SK-N-SH (cell line): ENCODE data around the gene MAP3K19. TPM values are rescaled to one million over a fixed set of nuclear protein-coding genes. Genes with fewer than 3 reads are reported as not detected.

Experiments used
- CTCF ChIA-PET: fragments of 300-600, 350-600 bp; formaldehyde crosslinking; extraction: SDS; loops from one replicate; lab custom pipeline; 2021; lab: Yijun Ruan, JAX
- POLR2A ChIA-PET: fragments of 350-600 bp; sonication (Branson Sonifier 250); formaldehyde crosslinking; extraction: SDS; loops from one replicate; lab custom pipeline; 2020; ENCODE audit warnings: antibody characterized with exemption, inconsistent platforms; lab: Yijun Ruan, JAX
- DNase-seq: peaks from one replicate; pipeline ENCODE4 v3.0.0; 2012
- H2AFZ ChIP-seq: fragments of 200-600 bp; sonication (generic); 2 replicates; pipeline ENCODE4 v1.8.1; 2016; ENCODE audit warnings: antibody characterized with exemption, mild to moderate bottlenecking, low read depth
- H3F3A ChIP-seq: fragments of 200-600 bp; sonication (generic); replicated peaks from 2 replicates; pipeline ENCODE3; 2016; ENCODE audit warnings: antibody characterized with exemption, mild to moderate bottlenecking; ENCODE audit not compliant: insufficient read depth
- H3K27ac ChIP-seq, 2 experiments: fragments of 200-500 bp in 1 of 2; fragments of 200-600 bp in 1 of 2; sonication (Bioruptor generic) in 1 of 2; sonication (generic), shearing (Covaris generic) in 1 of 2; 2 replicates each; pipeline versions ENCODE4 v1.5.1 to v1.6.1; 2014 to 2016; ENCODE audit warnings: low read depth in 2 of 2, inconsistent platforms in 1 of 2, low read length in 1 of 2, mild to moderate bottlenecking in 1 of 2, mixed read lengths in 1 of 2
- H3K27me3 ChIP-seq: fragments of 200-600 bp; sonication (generic), shearing (Covaris generic); 2 replicates; pipeline ENCODE4 v1.6.1; 2016; ENCODE audit warnings: mixed run types; ENCODE audit not compliant: insufficient read depth
- H3K36me3 ChIP-seq, 2 experiments: fragments of 200-500 bp in 1 of 2; fragments of 200-600 bp in 1 of 2; sonication (Bioruptor generic) in 1 of 2; sonication (generic) in 1 of 2; replicated peaks in 1 of 2; 2 replicates each; pipeline versions ENCODE3 to v1.5.1; 2014 to 2016; ENCODE audit warnings: low read length in 1 of 2, mild to moderate bottlenecking in 1 of 2; ENCODE audit not compliant: insufficient read depth in 2 of 2, control insufficient read depth in 1 of 2
- H3K4me1 ChIP-seq, 2 experiments: fragments of 200-500 bp in 1 of 2; fragments of 200-600 bp in 1 of 2; sonication (Bioruptor generic) in 1 of 2; sonication (generic), shearing (Covaris generic) in 1 of 2; 2 replicates each; pipeline versions ENCODE4 v1.5.1 to v1.6.1; 2014 to 2016; ENCODE audit warnings: low read depth in 1 of 2, low read length in 1 of 2, mixed run types in 1 of 2; ENCODE audit not compliant: insufficient read depth in 2 of 2, control insufficient read depth in 1 of 2
- H3K4me2 ChIP-seq: fragments of 200-600 bp; sonication (generic), shearing (Covaris generic); 2 replicates; pipeline ENCODE4 v1.6.1; 2017; ENCODE audit warnings: mixed run types
- H3K4me3 ChIP-seq, 2 experiments: fragments of 200-500 bp in 1 of 2; fragments of 200-600 bp in 1 of 2; sonication (Bioruptor generic) in 1 of 2; sonication (generic), shearing (Covaris generic) in 1 of 2; 2 replicates each; pipeline versions ENCODE4 v1.5.1 to v1.8.1; 2014 to 2016; ENCODE audit warnings: low read depth in 2 of 2, inconsistent platforms in 1 of 2, low read length in 1 of 2, mild to moderate bottlenecking in 1 of 2, mixed read lengths in 1 of 2, moderate library complexity in 1 of 2
- H3K79me2 ChIP-seq: fragments of 200-600 bp; sonication (generic); 2 replicates; pipeline ENCODE4 v1.8.1; 2017; ENCODE audit warnings: mild to moderate bottlenecking; ENCODE audit not compliant: insufficient read depth
- H3K9ac ChIP-seq: fragments of 200-600 bp; sonication (generic); 2 replicates; pipeline ENCODE4 v1.6.1; 2017; ENCODE audit warnings: mixed run types
- H3K9me2 ChIP-seq: fragments of 200-600 bp; sonication (generic); 2 replicates; pipeline ENCODE4 v1.6.1; 2017; ENCODE audit warnings: mixed run types
- H3K9me3 ChIP-seq: fragments of 200-600 bp; sonication (generic); 2 replicates; pipeline ENCODE4 v1.6.1; 2017; ENCODE audit warnings: mixed run types, mild to moderate bottlenecking, moderate library complexity
- H4K20me1 ChIP-seq: fragments of 200-600 bp; sonication (generic); 2 replicates; pipeline ENCODE4 v1.6.1; 2017; ENCODE audit warnings: mild to moderate bottlenecking, mixed run types; ENCODE audit not compliant: insufficient read depth
- CHD2 ChIP-seq: fragments of 150-350 bp; IDR thresholded peaks from 2 replicates; pipeline ENCODE4 v1.6.1; 2018; ENCODE audit warnings: low read length; ENCODE audit not compliant: partially characterized antibody
- EZH2phosphoT487 ChIP-seq: fragments of 200-600 bp; sonication (generic); IDR thresholded peaks from 2 replicates; pipeline ENCODE4 v1.6.1; 2017; ENCODE audit warnings: low read depth, mixed run types, mild to moderate bottlenecking, antibody characterized with exemption, moderate library complexity, borderline replicate concordance
- FOXM1 ChIP-seq: IDR thresholded peaks from 2 replicates; pipeline ENCODE4 v1.4.0; 2012; ENCODE audit warnings: low read depth, mild to moderate bottlenecking
- NRF1 ChIP-seq: IDR thresholded peaks from 2 replicates; pipeline ENCODE4 v1.6.1; 2012; ENCODE audit warnings: low read depth, mild to moderate bottlenecking, low read length
- POLR2AphosphoS5 ChIP-seq: IDR thresholded peaks from 2 replicates; pipeline ENCODE4 v1.6.1; 2012; ENCODE audit warnings: low read depth, low read length
- RAD21 ChIP-seq: IDR thresholded peaks from 2 replicates; pipeline ENCODE4 v1.6.1; 2012; ENCODE audit warnings: mild to moderate bottlenecking, low read length
- RCOR1 ChIP-seq: fragments of 150-350 bp; IDR thresholded peaks from 2 replicates; pipeline ENCODE4 v1.6.1; 2017; ENCODE audit warnings: antibody characterized with exemption, low read length
- RFX5 ChIP-seq: IDR thresholded peaks from 2 replicates; pipeline ENCODE4 v1.6.1; 2012; ENCODE audit warnings: mild to moderate bottlenecking, improper control_type of control experiment, low read length
- RXRA ChIP-seq: IDR thresholded peaks from 2 replicates; pipeline ENCODE4 v1.4.0; 2012; ENCODE audit warnings: low read depth, mild to moderate bottlenecking, borderline replicate concordance
- TCF12 ChIP-seq: IDR thresholded peaks from 2 replicates; pipeline ENCODE4 v1.4.0; 2012
- WGBS: methylation state at CpG from one replicate; pipeline ENCODE4 v1.1.6; 2017; ENCODE audit warnings: low lambda C conversion rate; 5-methylcytosine and 5-hydroxymethylcytosine counted together
- polyA plus RNA-seq, 3 experiments: library from polyadenylated mRNA; depleted of rRNA; stranded (reverse); fragments of >200 nt; gene quantifications; 2 replicates each; pipeline ENCODE4 v1.2.3, GENCODE V29; 2012
- TF ChIP-seq, protein P1 (sequence below): IDR thresholded peaks from 2 replicates; pipeline ENCODE4 v1.4.0; 2012; ENCODE audit warnings: low read depth, borderline replicate concordance
- TF ChIP-seq, protein P2 (sequence below): IDR thresholded peaks from 2 replicates; pipeline ENCODE4; 2012
- TF ChIP-seq, protein P3 (sequence below): IDR thresholded peaks from 2 replicates; pipeline ENCODE4 v1.4.0; 2012; ENCODE audit warnings: low read depth
- TF ChIP-seq, protein P4 (sequence below): fragments of 150-350 bp; IDR thresholded peaks from 2 replicates; pipeline ENCODE4 v1.6.1; 2016; ENCODE audit warnings: mild to moderate bottlenecking, low read depth, low read length

The MAP3K19 gene
- polyA plus RNA-seq, 1 of the 3 experiments (the other 2 are of a cell fraction): not detected

DNA sequence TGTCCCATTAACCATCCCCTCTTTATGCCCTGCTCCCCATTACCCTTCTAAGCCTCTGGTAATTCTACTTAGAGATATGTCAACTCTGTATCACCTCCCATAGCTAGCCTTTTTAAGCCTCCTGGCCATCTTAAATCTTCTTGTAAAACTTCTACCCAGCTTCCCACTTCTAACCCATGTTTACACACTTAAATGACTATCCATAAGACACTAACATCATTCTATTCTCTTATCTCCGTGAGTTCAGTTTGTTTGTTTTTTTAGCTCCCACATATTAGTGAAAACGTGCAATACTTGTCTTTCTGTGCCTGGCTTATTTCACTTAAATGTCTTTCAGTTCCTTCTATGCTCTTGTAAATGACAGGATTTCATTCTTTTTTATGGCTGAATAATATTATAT lies 47.3 kb upstream of the MAP3K19 start:
- Histone ChIP-seq H3K79me2 (peaks cover 42% of the 10 kb centered on the region), H3K9me2 (no peaks in the 10 kb centered on the region), H3K27ac (no peak overlapping the region), H3K9ac (no peak overlapping the region), H3K4me3 (no peak overlapping the region), H2AFZ (no peak overlapping the region), H3K4me1 (no peaks in the 10 kb centered on the region; a peak in 1 of 4 replicates), H4K20me1 (no peaks in the 10 kb centered on the region), H3F3A (peaks cover 12% of the 10 kb centered on the region), H3K9me3 (no peaks in the 10 kb centered on the region), H3K36me3 (peaks cover 18 to 52% of the 10 kb centered on the region in 2 experiments), H3K27me3 (no peaks in the 10 kb centered on the region), H3K4me2 (no peak overlapping the region)
- POLR2A ChIA-PET: no interaction called here
- TF ChIP-seq RFX5 (no peak), RXRA (no peak), EZH2phosphoT487 (no peak)
- no peak for DNase-seq
- WGBS: 88% methylated on average over 2 of the region's 2 CpGs
- CTCF ChIA-PET: interaction anchor here (1.2 to 1.9 kb wide), 2 partner anchors 53 to 90 kb away, joined by 3 to 9 read pairs; no protein-coding TSS in a partner anchor

DNA sequence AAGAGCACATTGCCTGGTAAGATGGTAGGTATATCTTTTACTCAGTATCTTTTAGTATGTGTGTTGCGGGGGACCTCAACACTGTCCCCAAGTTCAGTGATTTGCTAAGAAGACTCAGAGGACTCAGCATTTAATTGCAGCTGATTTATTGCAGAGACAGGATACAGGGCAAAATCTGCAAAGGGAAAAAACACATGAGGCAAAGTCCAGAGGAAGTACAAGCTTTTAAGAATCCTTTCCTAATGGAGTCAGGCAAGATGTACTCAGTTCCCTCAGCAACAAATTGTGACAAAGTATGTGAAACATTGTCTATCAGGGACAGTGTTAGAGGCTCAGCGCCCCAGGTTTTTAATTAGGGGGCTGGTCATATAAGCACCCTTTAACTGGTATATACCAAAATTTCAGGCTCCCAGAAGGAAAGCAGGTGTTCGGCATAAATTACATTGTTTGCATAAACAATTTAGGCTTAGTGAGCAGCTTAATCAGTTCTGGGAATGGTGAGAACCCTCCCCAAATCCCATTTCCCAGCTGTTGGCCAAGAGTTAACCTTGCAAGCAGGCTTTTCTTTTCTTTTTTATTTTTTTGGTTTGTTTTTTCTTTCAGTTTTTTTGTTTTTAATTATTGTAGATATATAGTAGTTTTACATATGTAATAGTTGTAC lies 46.6 kb upstream of the MAP3K19 start:
- Histone ChIP-seq H4K20me1 (no peaks in the 10 kb centered on the region), H3K4me1 (no peaks in the 10 kb centered on the region; a peak in 1 of 4 replicates), H3K27me3 (no peaks in the 10 kb centered on the region), H3K9ac (no peak overlapping the region), H3K4me3 (no peak overlapping the region), H3F3A (peaks cover 12% of the 10 kb centered on the region), H3K79me2 (peaks cover 46% of the 10 kb centered on the region), H3K27ac (no peak overlapping the region), H3K9me2 (no peaks in the 10 kb centered on the region), H3K36me3 (peaks cover 18 to 56% of the 10 kb centered on the region in 2 experiments), H3K9me3 (no peaks in the 10 kb centered on the region), H2AFZ (no peak overlapping the region), H3K4me2 (no peak overlapping the region)
- CTCF ChIA-PET: interaction anchor here (1.9 kb wide), 1 partner anchor 89 kb away, joined by 9 read pairs; no protein-coding TSS in a partner anchor
- DNase-seq: no peak
- POLR2A ChIA-PET: no interaction called here
- WGBS: 100% methylated on average over 3 of the region's 3 CpGs
- TF ChIP-seq, protein P1, sequence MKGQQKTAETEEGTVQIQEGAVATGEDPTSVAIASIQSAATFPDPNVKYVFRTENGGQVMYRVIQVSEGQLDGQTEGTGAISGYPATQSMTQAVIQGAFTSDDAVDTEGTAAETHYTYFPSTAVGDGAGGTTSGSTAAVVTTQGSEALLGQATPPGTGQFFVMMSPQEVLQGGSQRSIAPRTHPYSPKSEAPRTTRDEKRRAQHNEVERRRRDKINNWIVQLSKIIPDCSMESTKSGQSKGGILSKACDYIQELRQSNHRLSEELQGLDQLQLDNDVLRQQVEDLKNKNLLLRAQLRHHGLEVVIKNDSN: no peak
- TF ChIP-seq CHD2 (no peak), NRF1 (no peak), POLR2AphosphoS5 (no peak), FOXM1 (no peak), RCOR1 (no peak), RAD21 (no peak), TCF12 (no peak)
- TF ChIP-seq, protein P2, sequence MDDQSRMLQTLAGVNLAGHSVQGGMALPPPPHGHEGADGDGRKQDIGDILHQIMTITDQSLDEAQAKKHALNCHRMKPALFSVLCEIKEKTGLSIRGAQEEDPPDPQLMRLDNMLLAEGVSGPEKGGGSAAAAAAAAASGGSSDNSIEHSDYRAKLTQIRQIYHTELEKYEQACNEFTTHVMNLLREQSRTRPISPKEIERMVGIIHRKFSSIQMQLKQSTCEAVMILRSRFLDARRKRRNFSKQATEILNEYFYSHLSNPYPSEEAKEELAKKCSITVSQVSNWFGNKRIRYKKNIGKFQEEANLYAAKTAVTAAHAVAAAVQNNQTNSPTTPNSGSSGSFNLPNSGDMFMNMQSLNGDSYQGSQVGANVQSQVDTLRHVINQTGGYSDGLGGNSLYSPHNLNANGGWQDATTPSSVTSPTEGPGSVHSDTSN: no peak
- TF ChIP-seq, protein P3, sequence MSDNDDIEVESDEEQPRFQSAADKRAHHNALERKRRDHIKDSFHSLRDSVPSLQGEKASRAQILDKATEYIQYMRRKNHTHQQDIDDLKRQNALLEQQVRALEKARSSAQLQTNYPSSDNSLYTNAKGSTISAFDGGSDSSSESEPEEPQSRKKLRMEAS: no peak
- TF ChIP-seq, protein P4, sequence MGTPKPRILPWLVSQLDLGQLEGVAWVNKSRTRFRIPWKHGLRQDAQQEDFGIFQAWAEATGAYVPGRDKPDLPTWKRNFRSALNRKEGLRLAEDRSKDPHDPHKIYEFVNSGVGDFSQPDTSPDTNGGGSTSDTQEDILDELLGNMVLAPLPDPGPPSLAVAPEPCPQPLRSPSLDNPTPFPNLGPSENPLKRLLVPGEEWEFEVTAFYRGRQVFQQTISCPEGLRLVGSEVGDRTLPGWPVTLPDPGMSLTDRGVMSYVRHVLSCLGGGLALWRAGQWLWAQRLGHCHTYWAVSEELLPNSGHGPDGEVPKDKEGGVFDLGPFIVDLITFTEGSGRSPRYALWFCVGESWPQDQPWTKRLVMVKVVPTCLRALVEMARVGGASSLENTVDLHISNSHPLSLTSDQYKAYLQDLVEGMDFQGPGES: no peak
